HG03097 (cell line): ENCODE data around the gene SLC1A4.

Experiments
- ATAC-seq: cut with Tn5 transposase; IDR thresholded peaks from one replicate; pipeline ENCODE4 v1.9.1; 2021; ENCODE audit not compliant: unreplicated experiment, low FRiP score

SLC1A4 gene

DNA sequence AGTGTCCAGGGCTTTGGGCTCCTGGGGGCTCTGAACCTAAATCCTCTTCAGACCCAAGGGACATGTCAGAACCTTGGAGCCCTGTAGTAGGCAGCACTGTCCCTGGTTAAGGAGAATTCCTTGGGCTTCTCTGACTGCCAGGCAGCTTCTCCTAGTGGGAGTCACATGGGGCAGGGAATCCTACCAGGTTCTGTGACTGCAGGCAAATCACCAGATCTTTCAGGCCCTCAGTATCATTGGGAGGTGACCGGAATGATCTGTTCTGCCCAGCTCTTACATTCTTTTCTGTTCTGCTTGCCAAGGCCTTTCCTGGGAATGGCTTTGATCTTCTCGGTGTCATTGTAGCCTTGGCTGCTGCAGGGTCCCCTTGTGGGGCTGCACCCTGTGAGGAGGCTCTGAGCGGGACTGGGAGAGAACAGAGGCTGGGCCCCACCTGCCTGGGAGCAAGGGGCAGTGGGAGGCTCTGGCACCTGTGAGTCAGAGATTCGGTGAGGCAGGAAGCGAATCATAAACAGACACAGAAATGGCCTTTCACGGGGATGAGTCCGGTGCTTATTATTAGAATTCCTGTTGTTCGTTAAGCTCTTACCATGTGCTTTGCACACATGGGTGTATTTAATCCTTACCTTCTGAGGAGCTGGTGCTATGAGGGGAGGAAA lies 81.1 kb downstream of the SLC1A4 start:
- no peak for ATAC-seq

DNA sequence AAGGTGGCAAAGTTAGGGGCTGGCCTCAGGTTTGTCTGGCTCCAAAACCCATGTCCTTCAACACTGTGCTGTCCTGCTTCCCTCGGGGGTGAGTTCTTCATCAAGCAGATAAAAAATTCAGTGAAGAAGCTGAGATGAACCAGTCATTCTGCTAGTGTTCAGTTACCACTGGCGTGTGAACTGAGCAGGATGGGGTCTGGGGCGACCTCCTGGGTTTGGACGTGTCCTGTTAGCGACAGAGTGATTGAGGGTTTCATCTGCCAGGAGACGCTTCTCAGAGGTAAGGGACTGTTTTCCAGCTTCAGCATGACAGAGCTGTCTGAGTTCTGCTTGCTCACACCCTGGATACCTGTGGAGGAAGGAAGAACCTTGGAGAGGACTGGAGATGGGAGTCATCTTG lies 81.7 kb downstream of the SLC1A4 start:
- no peak for ATAC-seq

GRCh38 chr2:65071499-65072180 lies 82.4 kb downstream of the SLC1A4 start:
- ATAC-seq, result no peak

DNA sequence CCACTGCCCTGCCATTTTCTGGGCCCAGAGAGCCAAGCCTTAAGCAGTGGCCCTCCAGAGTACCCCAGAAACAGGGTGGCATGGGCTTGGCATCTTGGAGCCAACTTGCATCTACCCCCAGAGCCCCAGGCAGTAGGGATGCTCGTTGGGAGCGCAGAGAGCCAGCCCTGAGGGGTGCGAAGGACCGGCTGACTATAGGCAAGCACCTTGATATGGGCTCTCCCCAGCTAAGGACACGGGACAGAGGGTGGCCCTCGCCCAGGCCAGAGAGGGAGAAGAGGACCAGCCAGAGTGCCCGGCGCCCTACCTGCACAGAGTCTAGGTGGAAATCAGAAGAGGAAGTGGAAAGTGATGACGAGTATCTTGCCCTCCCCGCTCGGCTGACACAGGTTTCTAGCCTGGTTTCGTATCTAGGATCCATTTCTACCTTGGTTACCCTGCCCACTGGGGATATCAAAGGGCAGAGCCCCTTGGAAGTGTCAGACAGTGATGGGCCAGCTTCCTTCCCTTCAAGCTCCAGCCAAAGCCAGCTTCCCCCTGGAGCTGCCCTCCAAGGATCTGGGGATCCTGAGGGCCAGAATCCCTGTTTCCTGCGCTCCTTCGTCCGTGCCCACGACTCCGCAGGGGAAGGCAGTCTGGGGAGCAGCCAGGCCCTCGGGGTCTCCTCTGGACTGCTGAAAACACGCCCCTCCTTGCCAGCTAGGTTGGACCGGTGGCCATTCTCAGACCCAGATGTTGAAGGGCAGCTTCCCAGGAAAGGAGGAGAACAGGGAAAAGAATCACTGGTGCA lies 83.2 kb downstream of the SLC1A4 start:
- no peak for ATAC-seq
